ENCODE data around the gene SNAPC1.

SNAPC1 gene

DNA sequence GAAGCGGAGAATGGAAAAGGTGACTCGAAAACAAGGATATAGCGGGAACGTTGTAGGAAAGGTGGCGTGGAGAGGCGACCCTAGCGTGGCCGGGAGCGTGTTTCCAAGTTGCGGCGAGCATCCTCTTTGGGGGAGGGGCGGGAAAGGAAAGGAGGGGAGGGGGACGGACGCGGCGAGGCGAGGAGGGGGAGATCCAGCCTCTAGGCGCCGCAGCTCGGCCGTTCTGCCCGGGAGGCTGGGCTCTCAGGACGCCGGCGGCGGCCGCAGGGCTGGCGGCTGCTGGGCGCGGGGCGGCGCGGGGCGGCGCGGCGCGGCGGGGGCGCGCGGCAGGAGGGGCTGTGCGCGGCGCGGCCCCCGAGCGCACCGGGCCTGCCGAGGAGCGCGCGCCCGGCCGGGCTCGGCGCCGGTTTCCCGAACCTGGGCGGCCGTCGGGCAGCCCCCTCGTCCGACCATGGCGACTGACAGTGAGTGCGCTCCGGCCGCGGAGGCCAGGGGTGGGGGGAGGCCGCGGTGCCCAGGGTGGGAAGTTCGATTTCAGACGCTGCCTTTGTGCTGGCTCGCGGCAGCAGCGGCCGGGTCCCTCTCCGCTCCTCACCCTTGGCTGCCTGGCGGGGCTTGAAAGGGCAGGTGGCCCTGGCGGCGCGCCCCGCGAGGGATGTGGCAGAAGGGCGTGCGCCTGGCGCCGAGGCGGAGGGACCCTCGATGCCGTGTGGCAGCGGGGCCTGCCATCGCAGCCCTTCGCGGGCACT, 50.3 kb downstream of the SNAPC1 start, which contains the start of gene SYT16:
SYT16 (plus strand) TSS at position 357 of the 749 bp plus-strand sequence.
- ATAC-seq (replicated peaks) (peak; percentile 41 to 45), DNase-seq (no peak)
- Mint-ChIP-seq H3K36me3 (peaks cover 0 to 6% of the 10 kb centered on the region in 2 donors), H3K27ac (no peak within 1 kb of the TSS), H3K9me3 (no peaks in the 10 kb centered on the region), H3K27me3 (peaks cover 36 to 63% of the 10 kb centered on the region in 2 donors), H3K4me1 (peaks cover 5 to 14% of the 10 kb centered on the region in 2 donors), H3K4me3 (peak within 1 kb of the TSS; percentile 75 to 78)

DNA sequence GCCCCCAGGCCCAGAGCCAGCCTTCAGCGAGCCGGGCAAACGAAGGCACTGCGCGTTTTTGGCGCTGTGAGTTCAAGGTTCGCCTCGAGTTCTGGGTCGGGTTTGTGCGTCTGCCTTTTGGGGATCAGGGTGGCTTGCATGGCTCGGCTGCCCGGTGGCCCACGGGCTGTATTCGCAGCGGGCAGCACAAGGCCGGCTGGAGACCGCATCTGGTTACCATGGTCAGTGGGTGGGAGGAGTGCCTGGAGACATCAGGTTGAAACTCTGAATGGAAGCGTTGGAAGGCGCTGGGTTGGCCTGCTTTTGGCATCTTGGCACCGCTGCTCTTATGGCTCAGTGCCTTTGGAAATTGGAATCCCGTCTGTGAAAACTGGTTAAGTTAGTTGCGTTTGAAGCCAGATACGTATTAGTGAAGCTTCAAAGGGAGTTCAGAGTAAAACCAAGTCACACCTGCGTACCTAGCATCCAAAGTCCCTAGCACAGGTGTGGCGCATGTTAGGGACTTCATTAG, 50.9 kb downstream of the SNAPC1 start:
- Mint-ChIP-seq H3K4me3 (peak overlapping the region; percentile 73 to 75), H3K36me3 (peaks cover 0 to 6% of the 10 kb centered on the region in 2 donors), H3K9me3 (no peaks in the 10 kb centered on the region), H3K27me3 (peaks cover 38 to 69% of the 10 kb centered on the region in 2 donors), H3K27ac (no peak overlapping the region), H3K4me1 (peaks cover 5 to 14% of the 10 kb centered on the region in 2 donors)
- DNase-seq (no peak), ATAC-seq (replicated peaks) (peak; percentile 8 to 27)

- DNase-seq (no peak), ATAC-seq (replicated peaks) (no peak)
- H3K36me3 Mint-ChIP-seq = no peaks in the 10 kb centered on the region
- peaks cover 0 to 2% of the 10 kb centered on the region in 2 donors for H3K9me3 Mint-ChIP-seq
- H3K27ac Mint-ChIP-seq = no peak overlapping the region
- no peaks in the 10 kb centered on the region for H3K4me1 Mint-ChIP-seq
- peaks cover 10 to 15% of the 10 kb centered on the region in 2 donors for H3K27me3 Mint-ChIP-seq
- H3K4me3 Mint-ChIP-seq = no peak overlapping the region
These were observed 60.2 kb downstream of the SNAPC1 start for GRCh38 chr14:61822458-61822857.

- H3K27ac Mint-ChIP-seq = no peak overlapping the region
- no peak for DNase-seq
- ATAC-seq (replicated peaks) = no peak
- H3K27me3 Mint-ChIP-seq = no peaks in the 10 kb centered on the region
- no peaks in the 10 kb centered on the region for H3K36me3 Mint-ChIP-seq
- H3K4me3 Mint-ChIP-seq = no peak overlapping the region
- H3K4me1 Mint-ChIP-seq = no peaks in the 10 kb centered on the region
- no peaks in the 10 kb centered on the region for H3K9me3 Mint-ChIP-seq
These were observed 70.6 kb downstream of the SNAPC1 start for GRCh38 chr14:61832783-61833182.

DNA sequence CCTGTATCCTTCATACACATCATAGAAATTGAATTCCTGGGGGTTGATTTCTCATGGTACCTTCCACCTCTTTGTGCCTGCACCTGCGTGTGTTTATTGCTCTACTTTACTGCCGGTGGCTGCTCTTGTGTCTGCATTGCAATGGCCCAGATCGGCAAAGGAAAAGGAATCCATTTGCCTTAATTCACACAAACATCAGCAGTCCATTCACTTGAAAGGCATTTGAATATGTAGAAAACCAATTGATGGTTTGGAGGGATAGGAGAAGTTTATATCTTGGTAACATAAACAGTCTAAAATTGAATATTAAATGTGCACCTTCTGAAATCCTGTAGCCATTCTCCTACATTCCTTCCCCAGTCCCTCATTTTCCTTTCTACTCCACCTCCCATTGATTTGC, 74.0 kb downstream of the SNAPC1 start:
- Mint-ChIP-seq H3K36me3 (no peaks in the 10 kb centered on the region), H3K4me1 (no peaks in the 10 kb centered on the region), H3K27ac (no peak overlapping the region), H3K4me3 (no peak overlapping the region), H3K27me3 (peaks cover 4 to 6% of the 10 kb centered on the region in 2 donors), H3K9me3 (no peaks in the 10 kb centered on the region)
- ATAC-seq (replicated peaks) (no peak), DNase-seq (no peak)

DNA sequence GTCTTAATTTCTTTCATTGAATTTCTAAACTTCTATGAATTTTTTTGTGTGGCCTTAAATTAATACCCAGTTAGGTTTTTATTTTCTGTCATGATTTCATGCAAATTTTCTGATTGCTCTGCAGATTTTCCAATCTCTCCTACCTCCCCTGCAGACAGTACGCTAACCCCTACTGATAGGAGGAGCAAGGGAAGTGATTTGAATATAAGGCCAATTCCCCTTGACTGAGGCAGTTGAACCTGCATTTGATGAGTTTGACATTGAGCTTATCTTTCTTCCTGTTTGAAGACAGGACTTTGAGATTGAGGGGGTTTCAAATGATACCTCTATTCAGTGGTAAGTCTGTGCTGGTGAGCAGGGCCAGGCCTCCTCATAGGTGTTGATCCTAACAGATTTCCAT, 74.6 kb downstream of the SNAPC1 start:
- Mint-ChIP-seq H3K4me1 (no peaks in the 10 kb centered on the region), H3K27ac (no peak overlapping the region), H3K9me3 (no peaks in the 10 kb centered on the region), H3K4me3 (no peak overlapping the region), H3K27me3 (peaks cover 4 to 6% of the 10 kb centered on the region in 2 donors), H3K36me3 (no peaks in the 10 kb centered on the region)
- DNase-seq = no peak
- no peak for ATAC-seq (replicated peaks)

GRCh38 chr14:61837336-61838229, 75.4 kb downstream of the SNAPC1 start:
- Mint-ChIP-seq H3K9me3 (no peaks in the 10 kb centered on the region), H3K27me3 (peaks cover 4 to 6% of the 10 kb centered on the region in 2 donors), H3K36me3 (no peaks in the 10 kb centered on the region), H3K4me1 (no peaks in the 10 kb centered on the region), H3K4me3 (no peak overlapping the region), H3K27ac (no peak overlapping the region)
- ATAC-seq (replicated peaks) (peak; percentile 88 to 90), DNase-seq (peak; percentile 49)

DNA sequence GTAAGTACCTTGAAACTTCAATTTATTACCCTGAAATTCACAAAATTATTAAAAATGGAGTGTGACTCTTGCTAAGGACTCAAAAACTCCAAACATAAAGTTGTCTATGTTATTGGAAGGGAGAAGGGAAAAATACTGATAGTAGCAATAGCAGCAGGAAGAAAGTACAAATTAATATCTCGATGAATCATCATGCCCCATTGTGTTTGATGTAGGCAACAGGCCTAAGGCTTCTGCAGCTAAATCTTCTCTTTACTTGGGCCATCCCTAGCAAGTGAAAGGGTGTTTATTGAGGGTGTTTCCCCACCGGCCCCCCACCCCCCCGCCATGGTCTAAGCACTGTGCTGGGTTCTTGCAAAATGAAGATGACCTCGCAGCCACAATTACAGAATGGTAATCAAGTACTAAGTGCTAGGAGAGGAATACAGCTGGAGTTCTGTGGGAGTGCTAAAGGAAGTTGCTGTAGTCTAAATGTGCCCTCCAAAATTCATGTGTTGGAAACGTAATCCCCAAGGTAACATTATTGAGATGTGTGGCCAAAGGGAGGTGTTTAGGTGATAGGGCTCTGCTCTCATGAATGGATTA, 76.5 kb downstream of the SNAPC1 start:
- Mint-ChIP-seq H3K36me3 (no peaks in the 10 kb centered on the region), H3K9me3 (no peaks in the 10 kb centered on the region), H3K27ac (no peak overlapping the region), H3K27me3 (peaks cover 4 to 6% of the 10 kb centered on the region in 2 donors), H3K4me1 (no peaks in the 10 kb centered on the region), H3K4me3 (no peak overlapping the region)
- ATAC-seq (replicated peaks) (no peak), DNase-seq (no peak)

- no peak overlapping the region for H3K4me3 Mint-ChIP-seq
- H3K27me3 Mint-ChIP-seq = peaks cover 4 to 7% of the 10 kb centered on the region in 2 donors
- no peaks in the 10 kb centered on the region for H3K36me3 Mint-ChIP-seq
- no peaks in the 10 kb centered on the region for H3K9me3 Mint-ChIP-seq
- H3K4me1 Mint-ChIP-seq = no peaks in the 10 kb centered on the region
- H3K27ac Mint-ChIP-seq = no peak overlapping the region
- no peak for DNase-seq
- no peak for ATAC-seq (replicated peaks)
These were observed 77.3 kb downstream of the SNAPC1 start for GRCh38 chr14:61839507-61839906.

DNA sequence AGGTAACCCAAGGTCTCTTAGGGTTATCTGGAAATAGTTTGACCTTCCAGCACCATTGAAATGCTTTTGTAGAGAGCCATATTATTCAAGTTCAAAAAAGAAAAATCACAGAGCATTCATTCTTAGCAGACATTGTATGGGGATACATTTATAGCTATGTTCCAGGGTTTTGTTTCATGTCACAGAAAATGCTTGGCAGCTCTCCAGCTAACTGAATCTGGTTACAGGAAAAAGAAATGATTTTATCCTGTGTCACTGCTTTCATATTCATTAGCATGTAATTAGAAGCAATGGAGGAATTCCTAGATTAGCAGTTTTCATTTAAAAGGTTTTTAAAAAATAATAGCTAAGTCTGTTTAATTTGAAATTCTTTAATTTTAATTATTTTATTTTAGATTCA, 78.9 kb downstream of the SNAPC1 start:
- Mint-ChIP-seq H3K27ac (no peak overlapping the region), H3K36me3 (no peaks in the 10 kb centered on the region), H3K9me3 (peaks cover 0 to 2% of the 10 kb centered on the region in 2 donors), H3K4me1 (no peaks in the 10 kb centered on the region), H3K4me3 (no peak overlapping the region), H3K27me3 (peaks cover 4 to 10% of the 10 kb centered on the region in 2 donors)
- DNase-seq = no peak
- no peak for ATAC-seq (replicated peaks)
